Measurements from ENCODE around the gene SDHC. TPM values are rescaled to one million over a fixed set of nuclear protein-coding genes. Genes with fewer than 3 reads are reported as not detected.

SDHC gene
- total and polyA plus RNA-seq, 2 of the 13 experiments (the other 11 are each of a cell fraction or from before 2014, with no cell fraction given), result 27.1 to 229 TPM

GRCh38 chr1:161367684-161368400 is 53.7 kb downstream of the SDHC start, which contains the start of gene CFAP126 (continued):
- TF ChIP-seq ZNF572 (CRISPR knock-in tag; IDR thresholded peaks at IDR 0.05) (no peak), ZKSCAN5 (CRISPR knock-in tag; IDR thresholded peaks at IDR 0.05) (no peak), ZKSCAN1 (IDR thresholded peaks at IDR 0.05; ENCODE audit: low read length) (no peak), ZNF317 (CRISPR knock-in tag; IDR thresholded peaks at IDR 0.05) (no peak), WIZ (CRISPR knock-in tag; IDR thresholded peaks at IDR 0.05) (no peak), TBX2 (CRISPR knock-in tag; IDR thresholded peaks at IDR 0.05; ENCODE audit: borderline replicate concordance) (no peak), ZNF138 (CRISPR knock-in tag; IDR thresholded peaks at IDR 0.05; ENCODE audit: low read depth) (no peak), JUN (CRISPR knock-in tag; IDR thresholded peaks at IDR 0.05) (no peak), ZNF224 (CRISPR knock-in tag; IDR thresholded peaks at IDR 0.05) (no peak), FIP1L1 (IDR thresholded peaks at IDR 0.05; ENCODE audit: borderline replicate concordance, insufficient read depth, low read depth, low read length) (no peak), RAD21 (CRISPR knock-in tag; IDR thresholded peaks at IDR 0.05) (peak; percentile 27; the same call in 1 of the 2 replicates), ZNF251 (CRISPR knock-in tag; IDR thresholded peaks at IDR 0.05) (no peak), PHF21A (CRISPR knock-in tag; IDR thresholded peaks at IDR 0.05) (peak; percentile 55; the same call in 1 of the 2 replicates), MZF1 (CRISPR knock-in tag; IDR thresholded peaks at IDR 0.05; ENCODE audit: borderline replicate concordance) (no peak), MTA3 (CRISPR knock-in tag; IDR thresholded peaks at IDR 0.05) (no peak), ZNF441 (CRISPR knock-in tag; IDR thresholded peaks at IDR 0.05; ENCODE audit: borderline replicate concordance) (no peak), NR2F1 (CRISPR knock-in tag; IDR thresholded peaks at IDR 0.05) (no peak), STAT5B (CRISPR knock-in tag; IDR thresholded peaks at IDR 0.05) (no peak), ZNF552 (CRISPR knock-in tag; IDR thresholded peaks at IDR 0.05; ENCODE audit: borderline replicate concordance) (no peak), CHD4 (IDR thresholded peaks at IDR 0.05; ENCODE audit: borderline replicate concordance, low read length) (no peak), ZC3H13 (CRISPR knock-in tag; IDR thresholded peaks at IDR 0.05) (no peak), ZNF136 (CRISPR knock-in tag; IDR thresholded peaks at IDR 0.05; ENCODE audit: low read depth) (no peak), POGZ (CRISPR knock-in tag; IDR thresholded peaks at IDR 0.05) (peak; percentile 28; the same call in 1 of the 2 replicates), RFXANK (CRISPR knock-in tag; IDR thresholded peaks at IDR 0.05) (no peak), IKZF4 (CRISPR knock-in tag; IDR thresholded peaks at IDR 0.05; ENCODE audit: borderline replicate concordance, low read depth, not compliant biosample characterization) (no peak), ZNF430 (CRISPR knock-in tag; IDR thresholded peaks at IDR 0.05) (no peak)
- TF ChIP-seq, protein P1, sequence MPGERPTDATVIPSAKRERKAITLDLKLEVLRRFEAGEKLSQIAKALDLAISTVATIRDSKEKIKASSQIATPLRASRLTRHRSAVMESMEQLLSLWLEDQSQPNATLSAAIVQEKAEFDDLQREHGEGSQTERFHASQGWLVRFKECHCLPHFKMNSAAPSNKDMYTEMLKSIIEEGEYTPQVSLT (CRISPR knock-in tag; IDR thresholded peaks at IDR 0.05; ENCODE audit: borderline replicate concordance, low read depth), result no peak
- TF ChIP-seq, protein P2, sequence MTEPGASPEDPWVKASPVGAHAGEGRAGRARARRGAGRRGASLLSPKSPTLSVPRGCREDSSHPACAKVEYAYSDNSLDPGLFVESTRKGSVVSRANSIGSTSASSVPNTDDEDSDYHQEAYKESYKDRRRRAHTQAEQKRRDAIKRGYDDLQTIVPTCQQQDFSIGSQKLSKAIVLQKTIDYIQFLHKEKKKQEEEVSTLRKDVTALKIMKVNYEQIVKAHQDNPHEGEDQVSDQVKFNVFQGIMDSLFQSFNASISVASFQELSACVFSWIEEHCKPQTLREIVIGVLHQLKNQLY (CRISPR knock-in tag; IDR thresholded peaks at IDR 0.05), result no peak
- TF ChIP-seq, protein P3, sequence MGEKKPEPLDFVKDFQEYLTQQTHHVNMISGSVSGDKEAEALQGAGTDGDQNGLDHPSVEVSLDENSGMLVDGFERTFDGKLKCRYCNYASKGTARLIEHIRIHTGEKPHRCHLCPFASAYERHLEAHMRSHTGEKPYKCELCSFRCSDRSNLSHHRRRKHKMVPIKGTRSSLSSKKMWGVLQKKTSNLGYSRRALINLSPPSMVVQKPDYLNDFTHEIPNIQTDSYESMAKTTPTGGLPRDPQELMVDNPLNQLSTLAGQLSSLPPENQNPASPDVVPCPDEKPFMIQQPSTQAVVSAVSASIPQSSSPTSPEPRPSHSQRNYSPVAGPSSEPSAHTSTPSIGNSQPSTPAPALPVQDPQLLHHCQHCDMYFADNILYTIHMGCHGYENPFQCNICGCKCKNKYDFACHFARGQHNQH (CRISPR knock-in tag; IDR thresholded peaks at IDR 0.05), result 0 out of 2 replicates have a peak, but pooled peaks have one; percentile 33
